Measurements from ENCODE around the gene OIT3. TPM values are rescaled to one million over a fixed set of nuclear protein-coding genes. Genes with fewer than 3 reads are reported as not detected.
"Not testable (repeated sequence)": the region's sequence is repeated elsewhere in the genome, so short reads cannot be mapped to it uniquely, and the experiment has no call there.

The OIT3 gene
- total RNA-seq, 4 donors from 2014 or later = not detected

- Histone ChIP-seq H3K4me3 (no peak overlapping the region), H3K27ac (replicated peaks in 1 of 4) (no peak overlapping the region), H3K4me1 (no peaks in the 10 kb centered on the region), H3K27me3 (peaks cover 0 to 6% (median 0%) of the 10 kb centered on the region in 4 donors), H3K9me3 (no peaks in the 10 kb centered on the region), H3K36me3 (no peaks in the 10 kb centered on the region)
- 81% methylated on average over 11 of the region's 11 CpGs for WGBS
- TF ChIP-seq CTCF (IDR thresholded peaks at IDR 0.05) (no peak), POLR2A (IDR thresholded peaks at IDR 0.05; ENCODE audit: low read depth) (no peak), POLR2AphosphoS5 (IDR thresholded peaks at IDR 0.05) (no peak), EP300 (IDR thresholded peaks at IDR 0.05) (no peak)
- DNase-seq (ENCODE audit: extremely low spot score) = no peak
- intact Hi-C loops (cut with DNase I) = no loop called here
Measured at GRCh38 chr10:72895236-72895850, 1.8 kb downstream of the OIT3 start.

- intact Hi-C loops (cut with DNase I) = no loop called here
- TF ChIP-seq EP300 (IDR thresholded peaks at IDR 0.05) (no peak), CTCF (IDR thresholded peaks at IDR 0.05) (no peak), POLR2A (IDR thresholded peaks at IDR 0.05; ENCODE audit: low read depth) (no peak), POLR2AphosphoS5 (IDR thresholded peaks at IDR 0.05) (no peak)
- Histone ChIP-seq H3K36me3 (no peaks in the 10 kb centered on the region), H3K27me3 (peaks cover 0 to 6% (median 0%) of the 10 kb centered on the region in 4 donors), H3K9me3 (no peaks in the 10 kb centered on the region), H3K4me3 (no peak overlapping the region), H3K4me1 (no peaks in the 10 kb centered on the region), H3K27ac (replicated peaks in 1 of 4) (no peak overlapping the region)
- no peak for DNase-seq (ENCODE audit: extremely low spot score)
- 94% methylated on average over 10 of the region's 10 CpGs for WGBS
Measured at GRCh38 chr10:72898616-72899015, 5.1 kb downstream of the OIT3 start.

GRCh38 chr10:72899545-72899944 lies 6.0 kb downstream of the OIT3 start:
- intact Hi-C loops (cut with DNase I) = no loop called here
- H3K4me1 ChIP-seq = no peaks in the 10 kb centered on the region
- H3K27ac ChIP-seq (replicated peaks in 1 of 4) = no peak overlapping the region

GRCh38 chr10:72903941-72904446 lies 10.5 kb downstream of the OIT3 start:
- H3K4me1 ChIP-seq; DNase-seq (ENCODE audit: extremely low spot score); H3K27ac ChIP-seq (replicated peaks in 1 of 4); intact Hi-C loops (cut with DNase I); H3K4me3 ChIP-seq; H3K9me3 ChIP-seq; H3K27me3 ChIP-seq; H3K36me3 ChIP-seq: not testable (repeated sequence)
- WGBS = 92% methylated on average over 15 of the region's 15 CpGs

More at GRCh38 chr10:72899545-72899944, 6.0 kb downstream of the OIT3 start:
- 94% methylated on average over 1 of the region's 1 CpG for WGBS
- H3K4me3 ChIP-seq = no peak overlapping the region
- no peak for TF ChIP-seq EP300 (IDR thresholded peaks at IDR 0.05)
- no peak for TF ChIP-seq CTCF (IDR thresholded peaks at IDR 0.05)
- no peak for TF ChIP-seq POLR2A (IDR thresholded peaks at IDR 0.05; ENCODE audit: low read depth)
- no peak for TF ChIP-seq POLR2AphosphoS5 (IDR thresholded peaks at IDR 0.05)
- no peaks in the 10 kb centered on the region for H3K36me3 ChIP-seq
- H3K27me3 ChIP-seq = peaks cover 0 to 6% (median 0%) of the 10 kb centered on the region in 4 donors
- no peak for DNase-seq (ENCODE audit: extremely low spot score)
- H3K9me3 ChIP-seq = no peaks in the 10 kb centered on the region

GRCh38 chr10:72904806-72905205 lies 11.3 kb downstream of the OIT3 start:
- 80% methylated on average over 3 of the region's 3 CpGs for WGBS
- TF ChIP-seq CTCF (IDR thresholded peaks at IDR 0.05) = no peak
- TF ChIP-seq POLR2A (IDR thresholded peaks at IDR 0.05; ENCODE audit: low read depth) = no peak
- TF ChIP-seq POLR2AphosphoS5 (IDR thresholded peaks at IDR 0.05) = no peak
- TF ChIP-seq EP300 (IDR thresholded peaks at IDR 0.05) = no peak
- Histone ChIP-seq H3K27ac (replicated peaks in 1 of 4) (no peak overlapping the region), H3K27me3 (no peaks in the 10 kb centered on the region), H3K4me3 (no peak overlapping the region), H3K4me1 (no peaks in the 10 kb centered on the region), H3K36me3 (no peaks in the 10 kb centered on the region), H3K9me3 (no peaks in the 10 kb centered on the region)
- DNase-seq (ENCODE audit: extremely low spot score) = no peak
- intact Hi-C loops (cut with DNase I) = no loop called here

Measured in esophagus muscularis mucosa (tissue), 4 donors.